ENCODE data around the gene NOX5.

Gene NOX5

GRCh38 chr15:68990992-68991500, 23.4 kb upstream of the NOX5 start:
- no peak for DNase-seq (ENCODE audit: low spot score)

GRCh38 chr15:68991723-68992122, 22.8 kb upstream of the NOX5 start:
- DNase-seq (ENCODE audit: low spot score): no peak

GRCh38 chr15:68992696-68993095, 21.8 kb upstream of the NOX5 start:
- no peak for DNase-seq (ENCODE audit: low spot score)

- DNase-seq (ENCODE audit: low spot score): no peak
These were observed 21.2 kb upstream of the NOX5 start for GRCh38 chr15:68993276-68993675.

DNA sequence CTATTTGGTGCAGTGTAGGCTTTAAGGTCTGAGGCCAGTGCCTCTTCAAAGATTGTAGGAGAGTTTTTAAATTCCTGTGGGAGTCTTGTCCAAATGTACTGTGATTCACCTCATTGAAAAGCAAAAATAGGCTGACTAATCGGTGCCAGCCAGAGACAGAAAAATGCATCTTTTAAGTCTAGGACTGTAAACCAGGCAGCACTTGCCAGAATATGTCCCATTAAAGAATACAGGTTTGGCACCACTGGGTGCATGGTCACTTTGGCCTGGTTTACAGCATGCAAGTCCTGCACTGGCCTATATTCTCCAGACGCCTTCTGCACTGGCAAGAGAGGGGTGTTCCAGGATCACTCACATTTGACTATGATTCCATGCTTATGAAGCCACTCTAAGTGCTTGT, 20.3 kb upstream of the NOX5 start:
- DNase-seq (ENCODE audit: low spot score): peak; percentile 55

- DNase-seq (ENCODE audit: low spot score): no peak
These were observed 19.3 kb upstream of the NOX5 start for GRCh38 chr15:68994981-68995761.

DNA sequence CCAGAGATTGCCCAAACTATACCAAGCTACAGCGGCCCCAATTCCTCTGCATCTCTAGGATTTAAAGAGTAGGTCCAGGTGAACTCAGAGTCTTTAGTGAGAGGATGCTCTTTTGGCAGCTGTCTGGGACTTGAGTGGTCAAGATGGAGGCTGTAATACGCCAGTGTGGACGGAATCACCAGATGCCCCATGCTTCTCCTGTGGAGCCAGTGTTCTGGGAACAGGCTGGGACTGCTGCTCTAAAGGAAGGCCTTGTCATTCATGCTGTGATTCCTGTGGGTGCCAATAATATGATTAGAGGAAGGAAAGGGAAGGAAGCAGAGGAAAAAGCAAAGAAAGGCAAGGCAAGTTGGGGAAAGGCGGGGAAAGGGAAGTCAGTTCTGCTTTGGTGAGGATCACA, 17.4 kb upstream of the NOX5 start:
- no peak for DNase-seq (ENCODE audit: low spot score)

DNA sequence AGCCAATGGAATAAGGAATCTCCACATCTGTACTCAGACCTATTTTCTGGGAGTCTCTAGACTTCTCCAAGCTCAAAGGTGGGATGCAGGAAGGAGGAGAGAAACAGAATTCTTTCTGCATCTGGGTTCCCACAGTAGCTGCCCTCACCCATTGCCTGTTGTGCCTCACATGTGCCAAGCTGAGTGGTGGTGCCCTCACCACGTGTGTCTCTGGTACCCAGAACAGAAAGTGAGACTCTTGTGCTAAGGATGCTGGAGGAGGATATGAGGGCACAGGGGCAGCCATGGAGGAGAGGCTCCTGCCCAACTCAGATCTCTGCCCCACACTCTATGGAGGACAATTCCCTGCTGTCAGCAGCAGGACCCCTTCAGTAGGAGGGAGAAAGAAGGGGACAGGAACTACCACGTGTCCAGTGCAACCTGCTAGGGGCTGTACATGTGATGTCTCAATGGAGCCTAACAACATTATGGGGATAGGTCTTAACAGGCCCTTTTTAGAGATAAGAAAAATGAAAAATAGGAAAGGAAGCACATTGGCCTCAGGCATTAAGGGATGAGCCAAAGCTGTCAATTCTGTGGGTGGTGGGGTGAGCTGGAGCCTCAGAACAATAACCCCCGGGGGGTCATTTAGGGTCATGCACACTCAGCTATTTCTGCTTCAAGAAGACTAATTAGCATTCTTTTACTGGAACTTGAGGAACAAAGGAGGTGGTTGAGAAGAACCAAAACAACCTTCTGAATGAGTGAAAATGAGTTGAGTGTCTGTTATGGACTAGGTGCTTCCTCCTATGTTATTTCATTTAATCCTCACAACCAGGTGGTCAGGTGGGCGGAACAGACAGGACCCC, 16.3 kb upstream of the NOX5 start:
- DNase-seq (ENCODE audit: low spot score): no peak

GRCh38 chr15:68999091-68999490, 15.4 kb upstream of the NOX5 start:
- no peak for DNase-seq (ENCODE audit: low spot score)

- no peak for DNase-seq (ENCODE audit: low spot score)
These were observed 14.4 kb upstream of the NOX5 start for GRCh38 chr15:69000091-69000490.

DNA sequence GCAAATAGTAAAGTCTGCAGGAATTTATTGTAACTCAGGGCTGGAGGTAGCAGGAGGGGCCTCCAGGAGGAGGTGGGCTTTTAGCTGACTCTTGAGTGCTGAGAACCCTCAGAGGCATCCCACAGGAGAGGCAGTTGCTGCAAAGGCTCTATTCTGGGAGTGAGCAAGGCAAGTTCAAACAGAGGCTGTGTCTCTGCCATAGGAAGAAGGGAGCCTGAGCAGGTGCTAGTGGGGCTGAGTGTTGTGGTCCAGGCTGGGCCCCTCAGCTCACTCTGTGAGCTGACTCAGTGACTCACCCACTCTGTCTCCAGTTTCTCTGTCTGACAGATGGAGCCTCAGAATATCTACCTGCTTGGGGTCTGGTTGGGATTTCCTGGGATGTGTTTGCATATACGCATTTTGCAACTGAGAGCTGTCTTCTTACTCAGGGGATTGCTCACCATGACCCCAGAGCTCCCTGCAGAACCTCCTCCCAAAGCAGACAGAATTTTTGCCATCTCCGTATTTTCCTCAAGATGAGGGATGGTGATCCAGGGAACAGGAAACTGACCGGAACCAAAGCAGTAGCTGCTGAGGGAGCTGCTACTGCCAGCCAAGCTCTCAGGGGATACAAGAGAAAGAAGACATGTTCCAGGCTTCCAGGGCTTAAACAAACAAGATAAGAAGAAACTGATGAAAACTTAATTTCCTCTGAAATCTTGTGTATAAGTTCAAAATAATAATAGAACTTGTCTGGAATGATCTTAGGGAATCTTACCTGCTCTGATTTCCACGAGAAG, 13.6 kb upstream of the NOX5 start:
- no peak for DNase-seq (ENCODE audit: low spot score)

DNA sequence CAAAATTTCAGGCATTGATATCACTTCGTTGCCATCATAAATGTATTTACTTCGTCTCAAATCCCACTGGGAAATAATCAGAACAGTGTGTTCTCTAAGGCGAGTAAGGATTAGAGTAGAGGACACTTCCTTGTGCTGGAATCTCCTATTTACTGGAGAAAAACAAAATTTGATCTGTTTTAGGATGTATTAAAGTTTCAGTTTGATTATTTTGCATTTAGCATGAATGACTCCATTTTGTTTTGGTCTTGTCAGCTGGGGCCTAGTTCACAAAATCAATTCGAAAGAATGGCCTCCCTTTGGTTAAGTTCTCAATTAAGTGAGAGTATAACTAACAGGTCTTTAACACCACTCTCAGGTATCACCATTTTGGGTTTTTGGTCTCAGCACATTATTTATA, 11.7 kb upstream of the NOX5 start:
- no peak for DNase-seq (ENCODE audit: low spot score)

GRCh38 chr15:69004011-69004410, 10.5 kb upstream of the NOX5 start:
- DNase-seq (ENCODE audit: low spot score): no peak

GRCh38 chr15:69008056-69008455, 6.4 kb upstream of the NOX5 start:
- no peak for DNase-seq (ENCODE audit: low spot score)

GRCh38 chr15:69009341-69009740, 5.2 kb upstream of the NOX5 start:
- DNase-seq (ENCODE audit: low spot score): no peak

GRCh38 chr15:69011641-69012040, 2.9 kb upstream of the NOX5 start:
- DNase-seq (ENCODE audit: low spot score): no peak

- no peak for DNase-seq (ENCODE audit: low spot score)
These were observed 1.6 kb upstream of the NOX5 start for GRCh38 chr15:69012761-69013364.

- no peak for DNase-seq (ENCODE audit: low spot score)
These were observed 629 bp upstream of the NOX5 start for GRCh38 chr15:69013726-69014406.

DNA sequence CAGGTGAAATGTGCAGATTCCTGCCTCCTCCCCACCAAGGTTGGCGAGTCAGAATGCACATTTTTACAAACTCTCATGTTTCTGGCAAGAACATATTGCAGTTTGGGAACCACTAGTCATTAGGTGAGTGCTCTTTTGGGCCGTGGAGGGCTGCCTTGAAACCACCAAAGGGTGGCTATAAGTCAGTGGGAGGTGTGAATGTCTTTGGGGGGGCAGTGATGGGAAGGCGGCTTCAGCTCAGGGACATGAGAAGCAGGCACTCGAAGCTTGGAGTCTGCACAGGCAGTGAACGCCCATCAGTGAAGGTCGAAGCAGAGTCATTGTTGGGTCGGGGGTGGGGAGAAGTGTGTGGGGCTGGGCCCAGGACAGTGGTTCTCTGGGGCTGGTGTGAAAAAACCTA, 1.1 kb downstream of the NOX5 start:
- no peak for DNase-seq (ENCODE audit: low spot score)

GRCh38 chr15:69016021-69016595, 1.6 kb downstream of the NOX5 start:
- DNase-seq (ENCODE audit: low spot score): no peak

GRCh38 chr15:69017978-69018377, 3.5 kb downstream of the NOX5 start:
- no peak for DNase-seq (ENCODE audit: low spot score)
